Measurements from ENCODE around the gene KIRREL1.

Gene KIRREL1

GRCh38 chr1:158062174-158062573 is 68.7 kb downstream of the KIRREL1 start:
- Histone ChIP-seq H3K23ac (ENCODE audit: low read length) (no peak overlapping the region), H3K36me3 (ENCODE audit: control insufficient read depth in 1 of 2, insufficient read depth in 2 of 2, low read length in 2 of 2) (peaks cover 8 to 12% of the 10 kb centered on the region in 2 experiments), H4K91ac (ENCODE audit: low read depth, low read length) (no peak overlapping the region), H3K4me2 (ENCODE audit: low read length) (no peak overlapping the region), H3K4ac (ENCODE audit: low read depth, low read length) (no peak overlapping the region), H2BK12ac (ENCODE audit: low read length) (no peak overlapping the region), H2AFZ (ENCODE audit: insufficient read depth, low read length, poor library complexity) (no peak overlapping the region), H3K4me1 (ENCODE audit: control insufficient read depth in 1 of 2, insufficient read depth in 2 of 2, low read length in 2 of 2) (peaks cover 10 to 23% of the 10 kb centered on the region in 2 experiments), H3K27me3 (ENCODE audit: insufficient read depth, low read length) (no peaks in the 10 kb centered on the region), H3K9me3 (ENCODE audit: insufficient read depth, low read depth, low read length) (no peaks in the 10 kb centered on the region), H2BK5ac (ENCODE audit: low read depth, low read length, poor library complexity) (no peak overlapping the region), H2AK5ac (ENCODE audit: low read length) (no peak overlapping the region), H3K9ac (ENCODE audit: low read length) (no peak overlapping the region), H3K4me3 (ENCODE audit: low read depth, low read length) (no peak overlapping the region), H4K12ac (ENCODE audit: low read depth, low read length) (no peak overlapping the region), H4K8ac (ENCODE audit: low read depth, low read length) (no peak overlapping the region), H3K14ac (ENCODE audit: low read length) (no peak overlapping the region), H3K79me1 (ENCODE audit: low read length) (no peaks in the 10 kb centered on the region), H3K27ac (ENCODE audit: low read depth, low read length) (no peak overlapping the region), H2BK120ac (ENCODE audit: insufficient read depth, low read length, poor library complexity) (no peak overlapping the region), H3K79me2 (ENCODE audit: control insufficient read depth, insufficient read depth, low read length, poor library complexity) (no peaks in the 10 kb centered on the region), H3K18ac (ENCODE audit: low read length) (no peak overlapping the region)
- DNase-seq: no peak
- no CpG with 5 or more reads among the region's 7 CpGs for WGBS (ENCODE audit: extremely low coverage, insufficient coverage, insufficient read length)

GRCh38 chr1:158067662-158068061 is 74.2 kb downstream of the KIRREL1 start:
- Histone ChIP-seq H2BK5ac (ENCODE audit: low read depth, low read length, poor library complexity) (no peak overlapping the region), H3K79me2 (ENCODE audit: control insufficient read depth, insufficient read depth, low read length, poor library complexity) (no peaks in the 10 kb centered on the region), H4K91ac (ENCODE audit: low read depth, low read length) (no peak overlapping the region), H3K36me3 (ENCODE audit: control insufficient read depth in 1 of 2, insufficient read depth in 2 of 2, low read length in 2 of 2) (peaks cover 10 to 15% of the 10 kb centered on the region in 2 experiments), H3K4me1 (ENCODE audit: control insufficient read depth in 1 of 2, insufficient read depth in 2 of 2, low read length in 2 of 2) (peaks cover 3 to 13% of the 10 kb centered on the region in 2 experiments), H4K8ac (ENCODE audit: low read depth, low read length) (no peak overlapping the region), H3K4me2 (ENCODE audit: low read length) (no peak overlapping the region), H3K23ac (ENCODE audit: low read length) (no peak overlapping the region), H3K27ac (ENCODE audit: low read depth, low read length) (no peak overlapping the region), H2BK12ac (ENCODE audit: low read length) (no peak overlapping the region), H2AFZ (ENCODE audit: insufficient read depth, low read length, poor library complexity) (no peak overlapping the region), H3K79me1 (ENCODE audit: low read length) (no peaks in the 10 kb centered on the region), H3K27me3 (ENCODE audit: insufficient read depth, low read length) (no peaks in the 10 kb centered on the region), H3K4me3 (ENCODE audit: low read depth, low read length) (no peak overlapping the region), H3K9me3 (ENCODE audit: insufficient read depth, low read depth, low read length) (no peaks in the 10 kb centered on the region), H3K18ac (ENCODE audit: low read length) (no peak overlapping the region), H2AK5ac (ENCODE audit: low read length) (no peak overlapping the region), H3K14ac (ENCODE audit: low read length) (no peak overlapping the region), H3K9ac (ENCODE audit: low read length) (no peak overlapping the region), H4K12ac (ENCODE audit: low read depth, low read length) (no peak overlapping the region), H2BK120ac (ENCODE audit: insufficient read depth, low read length, poor library complexity) (no peak overlapping the region), H3K4ac (ENCODE audit: low read depth, low read length) (no peak overlapping the region)
- no peak for DNase-seq
- WGBS (ENCODE audit: extremely low coverage, insufficient coverage, insufficient read length): no CpG with 5 or more reads among the region's 6 CpGs

GRCh38 chr1:158068918-158069317 is 75.5 kb downstream of the KIRREL1 start:
- no peak overlapping the region for H2BK120ac ChIP-seq (ENCODE audit: insufficient read depth, low read length, poor library complexity)
- H3K18ac ChIP-seq (ENCODE audit: low read length): peak overlapping the region; percentile 47
- H4K8ac ChIP-seq (ENCODE audit: low read depth, low read length): no peak overlapping the region
- H3K27me3 ChIP-seq (ENCODE audit: insufficient read depth, low read length): no peaks in the 10 kb centered on the region
- H2AK5ac ChIP-seq (ENCODE audit: low read length): no peak overlapping the region
- H4K12ac ChIP-seq (ENCODE audit: low read depth, low read length): no peak overlapping the region
- H2BK12ac ChIP-seq (ENCODE audit: low read length): no peak overlapping the region
- no peak overlapping the region for H3K9ac ChIP-seq (ENCODE audit: low read length)
- no peak overlapping the region for H4K91ac ChIP-seq (ENCODE audit: low read depth, low read length)
- peaks cover 3 to 13% of the 10 kb centered on the region in 2 experiments for H3K4me1 ChIP-seq (ENCODE audit: control insufficient read depth in 1 of 2, insufficient read depth in 2 of 2, low read length in 2 of 2)
- no peaks in the 10 kb centered on the region for H3K9me3 ChIP-seq (ENCODE audit: insufficient read depth, low read depth, low read length)
- no peak overlapping the region for H3K4me3 ChIP-seq (ENCODE audit: low read depth, low read length)
- no peak overlapping the region for H3K23ac ChIP-seq (ENCODE audit: low read length)
- no peak overlapping the region for H2AFZ ChIP-seq (ENCODE audit: insufficient read depth, low read length, poor library complexity)
- H3K27ac ChIP-seq (ENCODE audit: low read depth, low read length): no peak overlapping the region
- H3K79me1 ChIP-seq (ENCODE audit: low read length): no peaks in the 10 kb centered on the region
- H3K4me2 ChIP-seq (ENCODE audit: low read length): no peak overlapping the region
- no peaks in the 10 kb centered on the region for H3K79me2 ChIP-seq (ENCODE audit: control insufficient read depth, insufficient read depth, low read length, poor library complexity)
- no peak overlapping the region for H3K14ac ChIP-seq (ENCODE audit: low read length)
- no peak overlapping the region for H2BK5ac ChIP-seq (ENCODE audit: low read depth, low read length, poor library complexity)
- H3K4ac ChIP-seq (ENCODE audit: low read depth, low read length): peak overlapping the region; percentile 9
- WGBS (ENCODE audit: extremely low coverage, insufficient coverage, insufficient read length): no CpG with 5 or more reads among the region's 12 CpGs
- H3K36me3 ChIP-seq (ENCODE audit: control insufficient read depth in 1 of 2, insufficient read depth in 2 of 2, low read length in 2 of 2): peaks cover 14 to 17% of the 10 kb centered on the region in 2 experiments
- DNase-seq: no peak

- WGBS (ENCODE audit: extremely low coverage, insufficient coverage, insufficient read length): no CpG with 5 or more reads among the region's 14 CpGs
- Histone ChIP-seq H3K9ac (ENCODE audit: low read length) (no peak overlapping the region), H3K4ac (ENCODE audit: low read depth, low read length) (no peak overlapping the region), H3K4me1 (ENCODE audit: control insufficient read depth in 1 of 2, insufficient read depth in 2 of 2, low read length in 2 of 2) (peaks cover 7 to 16% of the 10 kb centered on the region in 2 experiments), H2BK120ac (ENCODE audit: insufficient read depth, low read length, poor library complexity) (no peak overlapping the region), H3K79me1 (ENCODE audit: low read length) (no peaks in the 10 kb centered on the region), H3K9me3 (ENCODE audit: insufficient read depth, low read depth, low read length) (no peaks in the 10 kb centered on the region), H2BK5ac (ENCODE audit: low read depth, low read length, poor library complexity) (no peak overlapping the region), H4K12ac (ENCODE audit: low read depth, low read length) (no peak overlapping the region), H3K36me3 (ENCODE audit: control insufficient read depth in 1 of 2, insufficient read depth in 2 of 2, low read length in 2 of 2) (peaks cover 22 to 25% of the 10 kb centered on the region in 2 experiments), H4K8ac (ENCODE audit: low read depth, low read length) (no peak overlapping the region), H3K23ac (ENCODE audit: low read length) (no peak overlapping the region), H2AK5ac (ENCODE audit: low read length) (no peak overlapping the region), H2BK12ac (ENCODE audit: low read length) (no peak overlapping the region), H2AFZ (ENCODE audit: insufficient read depth, low read length, poor library complexity) (no peak overlapping the region), H3K4me3 (ENCODE audit: low read depth, low read length) (no peak overlapping the region), H3K27me3 (ENCODE audit: insufficient read depth, low read length) (no peaks in the 10 kb centered on the region), H3K79me2 (ENCODE audit: control insufficient read depth, insufficient read depth, low read length, poor library complexity) (no peaks in the 10 kb centered on the region), H3K18ac (ENCODE audit: low read length) (no peak overlapping the region), H3K14ac (ENCODE audit: low read length) (no peak overlapping the region), H3K27ac (ENCODE audit: low read depth, low read length) (no peak overlapping the region), H4K91ac (ENCODE audit: low read depth, low read length) (no peak overlapping the region), H3K4me2 (ENCODE audit: low read length) (no peak overlapping the region)
- DNase-seq: no peak
These were observed 77.7 kb downstream of the KIRREL1 start for GRCh38 chr1:158071138-158071537.
